CD14-positive monocyte (primary cell): ENCODE data around the gene INO80B. TPM values are rescaled to one million over a fixed set of nuclear protein-coding genes. Genes with fewer than 3 reads are reported as not detected.

Source experiments
- DNase-seq, 3 donors: peaks; one replicate each; pipeline ENCODE4 v3.0.0-alpha.2; 2011 to 2022
- H2AFZ ChIP-seq: 2 replicates; pipeline ENCODE4 v1.6.0; 2012; ENCODE audit warnings: mild to moderate bottlenecking, low read depth, low read length, inconsistent platforms; ENCODE audit not compliant: insufficient read depth, poor library complexity, severe bottlenecking
- H3K27ac ChIP-seq, 2 donors: 1 replicate in 1 of 2; 2 replicates in 1 of 2; pipeline ENCODE4 v1.5.1; 2012 to 2013; ENCODE audit warnings: low read length in 2 of 2, control low read depth in 1 of 2, inconsistent platforms in 1 of 2, low read depth in 1 of 2, mild to moderate bottlenecking in 1 of 2
- H3K27me3 ChIP-seq, 2 donors: one replicate each; pipeline versions ENCODE4 v1.6.0 to v1.6.1; 2011 to 2013; ENCODE audit warnings: low read length in 2 of 2; ENCODE audit not compliant: control insufficient read depth in 2 of 2, insufficient read depth in 2 of 2
- H3K36me3 ChIP-seq, 2 donors: replicated peaks in 1 of 2; 1 replicate in 1 of 2; 2 replicates in 1 of 2; pipeline versions ENCODE4 v1.5.1 to v1.6.1; 2012 to 2013; ENCODE audit warnings: low read length in 2 of 2, control low read depth in 1 of 2, inconsistent platforms in 1 of 2, mild to moderate bottlenecking in 1 of 2; ENCODE audit not compliant: insufficient read depth in 2 of 2, control insufficient read depth in 1 of 2
- H3K4me1 ChIP-seq, 2 donors: 1 replicate in 1 of 2; 2 replicates in 1 of 2; pipeline versions ENCODE4 v1.5.1 to v1.6.1; 2012 to 2013; ENCODE audit warnings: low read length in 2 of 2, control low read depth in 1 of 2, inconsistent platforms in 1 of 2, mild to moderate bottlenecking in 1 of 2, moderate library complexity in 1 of 2; ENCODE audit not compliant: insufficient read depth in 2 of 2, control insufficient read depth in 1 of 2
- H3K4me2 ChIP-seq: replicated peaks from 2 replicates; pipeline ENCODE3; 2012; ENCODE audit warnings: low read length, moderate library complexity, mild to moderate bottlenecking; ENCODE audit not compliant: poor library complexity, severe bottlenecking; ENCODE audit errors: extremely low read depth
- H3K4me3 ChIP-seq, 3 experiments: fragments of 200-600 bp in 1 of 3; sonication (generic) in 1 of 3; replicated peaks in 1 of 3; 1 replicate in 2 of 3; 2 replicates in 1 of 3; pipeline ENCODE4 v1.5.1; 2011 to 2013; ENCODE audit warnings: low read length in 3 of 3, mild to moderate bottlenecking in 3 of 3, control low read depth in 2 of 3, low read depth in 2 of 3, inconsistent platforms in 1 of 3, moderate library complexity in 1 of 3
- H3K79me2 ChIP-seq: 2 replicates; pipeline ENCODE4 v1.6.0; 2012; ENCODE audit warnings: mild to moderate bottlenecking, control low read depth, inconsistent platforms, low read length, moderate library complexity; ENCODE audit not compliant: insufficient read depth
- H3K9ac ChIP-seq: 2 replicates; pipeline ENCODE4 v1.6.0; 2017; ENCODE audit warnings: low read length, mild to moderate bottlenecking; ENCODE audit not compliant: insufficient read depth, poor library complexity, severe bottlenecking
- H3K9me3 ChIP-seq, 2 donors: replicated peaks in 1 of 2; 1 replicate in 1 of 2; 2 replicates in 1 of 2; pipeline versions ENCODE4 v1.5.1 to v1.6.1; 2012 to 2013; ENCODE audit warnings: low read length in 2 of 2, control low read depth in 1 of 2; ENCODE audit not compliant: control insufficient read depth in 1 of 2, insufficient read depth in 1 of 2
- H4K20me1 ChIP-seq: 2 replicates; pipeline ENCODE4 v1.6.0; 2012; ENCODE audit warnings: mild to moderate bottlenecking, low read length, control low read depth, moderate library complexity; ENCODE audit not compliant: insufficient read depth
- H3K27ac Mint-ChIP-seq, 7 donors: one replicate each; pipeline ENCODE4 v1.8.0; 2020; ENCODE audit warnings: mild to moderate bottlenecking in 7 of 7, mixed read lengths in 7 of 7, moderate library complexity in 6 of 7, inconsistent platforms in 2 of 7
- H3K27me3 Mint-ChIP-seq, 3 donors: one replicate each; pipeline ENCODE4 v1.8.0; 2021 to 2022; ENCODE audit warnings: low read depth in 3 of 3, mild to moderate bottlenecking in 3 of 3, mixed read lengths in 3 of 3, moderate library complexity in 3 of 3, inconsistent platforms in 1 of 3
- H3K36me3 Mint-ChIP-seq, 2 donors: one replicate each; pipeline ENCODE4 v1.8.0; 2020; ENCODE audit warnings: mixed read lengths in 2 of 2, inconsistent platforms in 1 of 2, mild to moderate bottlenecking in 1 of 2
- H3K4me1 Mint-ChIP-seq: one replicate; pipeline ENCODE4 v1.8.0; 2020; ENCODE audit warnings: mild to moderate bottlenecking, mixed read lengths
- H3K4me3 Mint-ChIP-seq, 2 donors: one replicate each; pipeline ENCODE4 v1.8.0; 2020; ENCODE audit warnings: mild to moderate bottlenecking in 2 of 2, mixed read lengths in 2 of 2, moderate library complexity in 1 of 2
- H3K9me3 Mint-ChIP-seq, 7 donors: one replicate each; pipeline ENCODE4 v1.8.0; 2020 to 2022; ENCODE audit warnings: mixed read lengths in 7 of 7, mild to moderate bottlenecking in 6 of 7, moderate library complexity in 6 of 7, inconsistent platforms in 2 of 7
- WGBS: methylation state at CpG from one replicate; pipeline ENCODE4 v1.1.5; 2013; ENCODE audit warnings: missing lambda C conversion rate; ENCODE audit not compliant: insufficient coverage; 5-methylcytosine and 5-hydroxymethylcytosine counted together
- intact Hi-C, 2 donors: fragments of 100-400 bp; cut with micrococcal nuclease; formaldehyde crosslinking; loops; one replicate each; pipeline versions ENCODE4 v1.15.0 to v1.15.1; 2023
- polyA plus RNA-seq, 3 donors: library from polyadenylated mRNA; depleted of rRNA in 1 of 3; unstranded in 2 of 3; stranded (reverse) in 1 of 3; fragments of 300-500 nt in 2 of 3; fragments of >200 nt in 1 of 3; fragmentation: Illumina TruSeq in 2 of 3; gene quantifications; 1 replicate in 2 of 3; 2 replicates in 1 of 3; pipeline ENCODE4 v1.2.3, GENCODE V29; 2012 to 2021
- TF ChIP-seq, protein P1 (sequence below): fragments of 200-600 bp; IDR thresholded peaks from one replicate; pipeline ENCODE4 v1.8.0; 2022; ENCODE audit warnings: antibody characterized with exemption, mild to moderate bottlenecking

Gene INO80B
- polyA plus RNA-seq, 3 donors, result 4.8 to 48.7 (median 4.8) TPM

- intact Hi-C loops, result no loop called here
- Histone ChIP-seq H3K27ac (no peak overlapping the region), H3K79me2 (no peaks in the 10 kb centered on the region), H3K27me3 (peaks cover 9 to 14% of the 10 kb centered on the region in 2 donors), H3K9ac (no peak overlapping the region), H4K20me1 (no peaks in the 10 kb centered on the region), H3K9me3 (no peaks in the 10 kb centered on the region), H3K36me3 (no peaks in the 10 kb centered on the region), H3K4me1 (peaks cover 3 to 4% of the 10 kb centered on the region in 2 donors), H3K4me2 (no peak overlapping the region), H3K4me3 (no peak overlapping the region), H2AFZ (no peak overlapping the region)
- peaks cover 3% of the 10 kb centered on the region for H3K4me1 Mint-ChIP-seq
- peaks cover 9 to 20% (median 19%) of the 10 kb centered on the region in 3 donors for H3K27me3 Mint-ChIP-seq
- 100% methylated on average over 1 of the region's 2 CpGs for WGBS
- no peaks in the 10 kb centered on the region for H3K9me3 Mint-ChIP-seq
- no peak overlapping the region for H3K27ac Mint-ChIP-seq
- no peak for DNase-seq
- TF ChIP-seq, protein P1, sequence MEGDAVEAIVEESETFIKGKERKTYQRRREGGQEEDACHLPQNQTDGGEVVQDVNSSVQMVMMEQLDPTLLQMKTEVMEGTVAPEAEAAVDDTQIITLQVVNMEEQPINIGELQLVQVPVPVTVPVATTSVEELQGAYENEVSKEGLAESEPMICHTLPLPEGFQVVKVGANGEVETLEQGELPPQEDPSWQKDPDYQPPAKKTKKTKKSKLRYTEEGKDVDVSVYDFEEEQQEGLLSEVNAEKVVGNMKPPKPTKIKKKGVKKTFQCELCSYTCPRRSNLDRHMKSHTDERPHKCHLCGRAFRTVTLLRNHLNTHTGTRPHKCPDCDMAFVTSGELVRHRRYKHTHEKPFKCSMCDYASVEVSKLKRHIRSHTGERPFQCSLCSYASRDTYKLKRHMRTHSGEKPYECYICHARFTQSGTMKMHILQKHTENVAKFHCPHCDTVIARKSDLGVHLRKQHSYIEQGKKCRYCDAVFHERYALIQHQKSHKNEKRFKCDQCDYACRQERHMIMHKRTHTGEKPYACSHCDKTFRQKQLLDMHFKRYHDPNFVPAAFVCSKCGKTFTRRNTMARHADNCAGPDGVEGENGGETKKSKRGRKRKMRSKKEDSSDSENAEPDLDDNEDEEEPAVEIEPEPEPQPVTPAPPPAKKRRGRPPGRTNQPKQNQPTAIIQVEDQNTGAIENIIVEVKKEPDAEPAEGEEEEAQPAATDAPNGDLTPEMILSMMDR, result no peak
- no peak overlapping the region for H3K4me3 Mint-ChIP-seq
- H3K36me3 Mint-ChIP-seq, result no peaks in the 10 kb centered on the region
Observed at GRCh38 chr2:74448771-74449170, 6.1 kb upstream of the INO80B start.

DNA sequence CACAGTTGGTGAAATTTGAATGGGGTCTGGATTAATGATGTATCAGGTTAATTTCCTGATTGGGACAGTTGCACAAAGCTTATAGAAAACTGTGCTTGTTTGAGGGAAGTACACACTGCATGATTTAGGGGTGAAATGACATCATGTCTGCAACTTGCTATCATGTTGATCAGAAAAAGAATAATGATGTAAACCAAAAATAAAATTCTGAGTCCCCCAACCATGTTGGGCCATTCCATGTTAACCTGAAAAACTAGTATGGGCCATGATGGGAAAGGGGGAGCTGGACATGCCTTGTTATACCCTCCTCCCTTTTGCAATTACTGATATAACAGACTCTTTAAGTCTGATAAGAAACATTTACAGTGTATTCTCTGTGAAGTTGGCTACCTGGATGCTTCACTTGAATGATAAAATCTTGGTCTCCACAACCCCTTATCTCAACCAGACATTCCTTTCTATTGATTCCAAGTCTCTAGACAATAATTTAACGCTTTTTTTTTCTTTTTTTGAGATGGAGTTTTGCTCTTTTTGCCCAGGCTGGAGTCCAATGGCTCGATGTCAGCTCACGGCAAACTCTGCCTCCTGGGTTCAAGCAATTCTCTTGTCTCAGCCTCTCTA is 4.2 kb upstream of the INO80B start:
- Histone ChIP-seq H4K20me1 (no peaks in the 10 kb centered on the region), H3K9ac (no peak overlapping the region), H3K9me3 (no peaks in the 10 kb centered on the region), H3K36me3 (no peaks in the 10 kb centered on the region), H3K4me3 (no peak overlapping the region), H3K4me2 (no peak overlapping the region), H3K27me3 (peaks cover 0 to under 1% of the 10 kb centered on the region in 2 donors), H2AFZ (no peak overlapping the region), H3K27ac (no peak overlapping the region), H3K4me1 (peaks cover 11% of the 10 kb centered on the region in 2 donors), H3K79me2 (peaks cover 6% of the 10 kb centered on the region)
- Mint-ChIP-seq H3K27ac (no peak overlapping the region), H3K4me1 (peaks cover 12% of the 10 kb centered on the region), H3K9me3 (no peaks in the 10 kb centered on the region), H3K4me3 (no peak overlapping the region), H3K27me3 (peaks cover 6 to 9% (median 6%) of the 10 kb centered on the region in 3 donors), H3K36me3 (no peaks in the 10 kb centered on the region)
- TF ChIP-seq, protein P1, result no peak
- intact Hi-C loops, result no loop called here
- WGBS, result 100% methylated on average over 1 of the region's 3 CpGs
- no peak for DNase-seq
